GM12878 (cell line): ENCODE results near the gene GRIK4. TPM values are rescaled to one million over a fixed set of nuclear protein-coding genes. Genes with fewer than 3 reads are reported as not detected.

Source experiments
- ATAC-seq: fragments of 200-7000 bp; cut with Tn5 transposase; 3 replicates; pipeline ENCODE4 v1.9.1; 2020; ENCODE audit warnings: mild to moderate bottlenecking, moderate library complexity
- BruUV-seq: library from RNA; stranded (reverse); fragments of 400-500 nt; replicated peaks from 2 replicates; lab custom pipeline; 2021; lab: Mats Ljungman, UMichigan
- CTCF ChIA-PET: fragments of 300-600 bp; sonication (Branson Sonifier 250); formaldehyde crosslinking; extraction: SDS; loops from one replicate; lab custom pipeline; 2021; ENCODE audit warnings: inconsistent platforms; lab: Yijun Ruan, JAX
- POLR2A ChIA-PET: fragments of 350-600 bp; formaldehyde crosslinking; extraction: SDS; loops from one replicate; lab custom pipeline; 2021; ENCODE audit warnings: inconsistent platforms; lab: Charles Lee
- RAD21 ChIA-PET: fragments of 300-600 bp; sonication (Branson Sonifier 250); formaldehyde crosslinking; loops from one replicate; lab custom pipeline; 2023; ENCODE audit warnings: antibody characterized with exemption; ENCODE audit not compliant: unreplicated experiment; lab: Charles Lee
- SMC1A ChIA-PET: fragments of 300-600 bp; sonication (Branson Sonifier 250); formaldehyde crosslinking; loops from one replicate; lab custom pipeline; 2023; ENCODE audit not compliant: unreplicated experiment, uncharacterized antibody; lab: Charles Lee
- DNase-seq: peaks from one replicate; pipeline ENCODE4 v3.0.0-alpha.2; 2011; ENCODE audit warnings: low read depth, low spot score
- FAIRE-seq: peaks from 3 replicates; lab custom pipeline; 2011; peaks lifted over from hg19 to GRCh38; lab: Jason Lieb, UNC
- H2AFZ ChIP-seq: 2 replicates; pipeline ENCODE4 v1.6.0; 2011; ENCODE audit warnings: low read depth, low read length, control low read depth; ENCODE audit not compliant: control insufficient read depth
- H3K27ac ChIP-seq: 2 replicates; pipeline ENCODE4 v1.5.1; 2011; ENCODE audit warnings: control low read depth; ENCODE audit not compliant: control insufficient read depth, insufficient read depth
- H3K27me3 ChIP-seq, 2 experiments: replicated peaks in 1 of 2; 2 replicates each; pipeline versions ENCODE4 v1.6.0 to v1.6.1; 2011; ENCODE audit warnings: low read length in 1 of 2; ENCODE audit not compliant: control insufficient read depth in 2 of 2, insufficient read depth in 2 of 2
- H3K36me3 ChIP-seq, 2 experiments: 2 replicates each; pipeline ENCODE4 v1.5.1; 2011; ENCODE audit warnings: low read length in 1 of 2; ENCODE audit not compliant: control insufficient read depth in 2 of 2, insufficient read depth in 2 of 2
- H3K4me1 ChIP-seq: 2 replicates; pipeline ENCODE4 v1.6.1; 2011; ENCODE audit warnings: mild to moderate bottlenecking, low read length, moderate library complexity, mixed read lengths; ENCODE audit not compliant: control insufficient read depth, insufficient read depth
- H3K4me2 ChIP-seq: 2 replicates; pipeline ENCODE4 v1.6.0; 2011; ENCODE audit warnings: control low read depth; ENCODE audit not compliant: control insufficient read depth, insufficient read depth
- H3K4me3 ChIP-seq: fragments of 200-600 bp; sonication (generic); 2 replicates; pipeline ENCODE4 v1.5.1; 2016
- H3K79me2 ChIP-seq: 2 replicates; pipeline ENCODE4 v1.6.0; 2011; ENCODE audit warnings: low read length; ENCODE audit not compliant: control insufficient read depth, insufficient read depth
- H3K9ac ChIP-seq: 2 replicates; pipeline ENCODE4 v1.8.0; 2011; ENCODE audit warnings: low read length, control low read depth, mixed read lengths; ENCODE audit not compliant: control insufficient read depth, insufficient read depth
- H3K9me3 ChIP-seq: replicated peaks from 3 replicates; pipeline ENCODE4 v1.5.1; 2011; ENCODE audit warnings: mild to moderate bottlenecking, low read length; ENCODE audit not compliant: control insufficient read depth, insufficient read depth
- H4K20me1 ChIP-seq: 2 replicates; pipeline ENCODE4 v1.6.0; 2011; ENCODE audit not compliant: control insufficient read depth, insufficient read depth
- HDAC6 ChIP-seq: fragments of 200-600 bp; sonication (generic); IDR thresholded peaks from one replicate; pipeline ENCODE4 v1.8.0; 2017; ENCODE audit warnings: antibody characterized with exemption; ENCODE audit not compliant: unreplicated experiment
- IKZF2 ChIP-seq, 2 experiments: fragments of 450-650 bp; IDR thresholded peaks; 2 replicates each; pipeline ENCODE4 v1.6.1; 2017; ENCODE audit warnings: mild to moderate bottlenecking in 2 of 2, moderate library complexity in 2 of 2
- MXI1 ChIP-seq: fragments of 150-350 bp; IDR thresholded peaks from 2 replicates; pipeline ENCODE4 v1.6.1; 2011; ENCODE audit warnings: low read depth, mild to moderate bottlenecking, inconsistent platforms, low read length, improper control_type of control experiment
- NFYB ChIP-seq: IDR thresholded peaks from 2 replicates; pipeline ENCODE4 v1.6.1; 2011; ENCODE audit warnings: low read depth, mild to moderate bottlenecking, low read length, improper control_type of control experiment, moderate library complexity; ENCODE audit not compliant: insufficient read depth
- NR2C2 ChIP-seq: IDR thresholded peaks from 2 replicates; pipeline ENCODE4 v1.6.1; 2011; ENCODE audit warnings: borderline replicate concordance, low read depth; ENCODE audit not compliant: control insufficient read depth, insufficient read length
- PAX8 ChIP-seq: fragments of 450-650 bp; IDR thresholded peaks from 2 replicates; pipeline ENCODE4 v1.6.1; 2017; ENCODE audit warnings: mild to moderate bottlenecking, moderate library complexity
- RUNX3 ChIP-seq: IDR thresholded peaks from 2 replicates; pipeline ENCODE4 v1.6.1; 2012; ENCODE audit warnings: low read length, inconsistent platforms
- SP1 ChIP-seq: IDR thresholded peaks from one replicate; pipeline ENCODE4 v1.6.1; 2011; ENCODE audit warnings: low read depth, low read length
- STAT1 ChIP-seq: fragments of 450-650 bp; conservative IDR thresholded peaks from 2 replicates; pipeline ENCODE4 v1.6.1; 2014; ENCODE audit warnings: antibody characterized with exemption, mild to moderate bottlenecking
- TARDBP ChIP-seq: IDR thresholded peaks from 2 replicates; pipeline ENCODE4 v1.6.1; 2016; ENCODE audit warnings: borderline replicate concordance
- ZZZ3 ChIP-seq: IDR thresholded peaks from 2 replicates; pipeline ENCODE4 v1.6.1; 2011; ENCODE audit warnings: low read depth; ENCODE audit not compliant: control insufficient read depth, insufficient read length
- WGBS: methylation state at CpG from one replicate; pipeline ENCODE4 v1.1.6; 2016; ENCODE audit warnings: low lambda C conversion rate; ENCODE audit not compliant: insufficient replicate concordance, insufficient coverage; ENCODE audit errors: missing lambda C conversion rate; 5-methylcytosine and 5-hydroxymethylcytosine counted together
- in situ Hi-C: fragments of 300-500 bp; cut with MboI; formaldehyde crosslinking; loops from 9 replicates; pipeline ENCODE4 v1.14.3; 2018; ENCODE audit warnings: mixed read lengths
- intact Hi-C: fragments of 100-400 bp; cut with micrococcal nuclease; formaldehyde crosslinking; loops from one replicate; pipeline ENCODE4 v1.14.2; 2022; ENCODE audit not compliant: unreplicated experiment
- polyA plus RNA-seq, 11 experiments: library from polyadenylated mRNA; depleted of rRNA in 4 of 11; unstranded in 6 of 11; stranded (reverse) in 5 of 11; fragments of >200 nt; fragmentation: Nextera tagmentation in 4 of 11; fragmentation: Illumina TruSeq in 1 of 11; extraction: Ambion mirVana in 4 of 11; extraction: Trizol in 1 of 11; gene quantifications; 1 replicate in 1 of 11; 2 replicates in 10 of 11; pipeline versions ENCODE4 v1.2.1 to v1.2.3, GENCODE V29; 2011 to 2016; ENCODE audit warnings: inconsistent platforms in 2 of 11, missing spikeins in 2 of 11, low read depth in 1 of 11
- total RNA-seq, 4 experiments: library from RNA; depleted of rRNA in 3 of 4; stranded (reverse); fragments of >200 nt in 3 of 4; fragmentation: Illumina TruSeq in 1 of 4; extraction: Trizol in 1 of 4; gene quantifications; 2 replicates each; pipeline versions ENCODE4 v1.2.1 to v1.2.3, GENCODE V29; 2013 to 2021
- TF ChIP-seq, protein P1 (sequence below): fragments of 450-650 bp; IDR thresholded peaks from 2 replicates; pipeline ENCODE4 v1.6.1; 2017; ENCODE audit warnings: borderline replicate concordance
- TF ChIP-seq, protein P2 (sequence below): fragments of 450-650 bp; formaldehyde crosslinking; IDR thresholded peaks from 2 replicates; pipeline ENCODE4 v1.4.0; 2022; ENCODE audit warnings: mild to moderate bottlenecking, moderate library complexity
- TF ChIP-seq, protein P3 (sequence below): fragments of 450-650 bp; IDR thresholded peaks from 2 replicates; pipeline ENCODE4 v1.6.1; 2017; ENCODE audit warnings: mild to moderate bottlenecking
- TF ChIP-seq, protein P4 (sequence below): fragments of 450-650 bp; IDR thresholded peaks from 2 replicates; pipeline ENCODE4 v1.6.1; 2016; ENCODE audit warnings: mild to moderate bottlenecking, moderate library complexity, borderline replicate concordance

Gene GRIK4
- total and polyA plus RNA-seq, 10 of the 15 experiments (the other 5 are each of a cell fraction or from before 2014, with no cell fraction given) = 0.33 to 3.6 (median 0.72) TPM

DNA sequence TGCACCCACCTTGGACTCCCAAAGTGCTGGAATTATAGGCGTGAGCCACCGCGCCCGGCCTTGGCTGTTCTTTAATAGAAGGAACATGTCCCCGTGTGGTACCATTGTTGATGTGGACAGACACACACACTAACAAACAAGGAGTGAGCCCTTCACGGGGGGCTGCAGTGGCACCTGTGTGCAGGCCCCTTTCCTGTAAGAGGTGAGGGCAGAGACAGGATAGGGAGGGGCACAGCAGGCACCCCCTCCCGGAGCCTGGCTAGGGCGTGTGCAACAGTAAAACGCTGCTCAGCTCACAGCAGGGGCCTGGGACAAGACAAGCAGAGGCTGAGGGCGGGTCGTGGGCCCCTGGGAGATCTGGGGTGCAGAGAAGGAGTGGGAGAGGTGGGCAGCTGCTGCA, 37.8 kb downstream of the GRIK4 start:
- no peaks in the 10 kb centered on the region for H3K9me3 ChIP-seq
- no peak for DNase-seq
- no peak overlapping the region for H3K9ac ChIP-seq
- no TSS peak for BruUV-seq
- H3K79me2 ChIP-seq = no peaks in the 10 kb centered on the region
- H3K4me3 ChIP-seq = no peak overlapping the region
- no peaks in the 10 kb centered on the region for H3K27me3 ChIP-seq
- no peak overlapping the region for H2AFZ ChIP-seq
- ChIA-PET RAD21 (no interaction called here), SMC1A (no interaction called here), POLR2A (no interaction called here), CTCF (no interaction called here)
- H4K20me1 ChIP-seq = no peaks in the 10 kb centered on the region
- H3K4me1 ChIP-seq = no peaks in the 10 kb centered on the region; the same call in 1 of the 2 replicates
- H3K4me2 ChIP-seq = no peak overlapping the region
- WGBS = 46% methylated on average over 11 of the region's 11 CpGs
- in situ Hi-C loops (no loop called here), intact Hi-C loops (no loop called here)
- no peak overlapping the region for H3K27ac ChIP-seq
- ATAC-seq = no peak
- H3K36me3 ChIP-seq = no peaks in the 10 kb centered on the region
- no peak for FAIRE-seq
- TF ChIP-seq, protein P1, sequence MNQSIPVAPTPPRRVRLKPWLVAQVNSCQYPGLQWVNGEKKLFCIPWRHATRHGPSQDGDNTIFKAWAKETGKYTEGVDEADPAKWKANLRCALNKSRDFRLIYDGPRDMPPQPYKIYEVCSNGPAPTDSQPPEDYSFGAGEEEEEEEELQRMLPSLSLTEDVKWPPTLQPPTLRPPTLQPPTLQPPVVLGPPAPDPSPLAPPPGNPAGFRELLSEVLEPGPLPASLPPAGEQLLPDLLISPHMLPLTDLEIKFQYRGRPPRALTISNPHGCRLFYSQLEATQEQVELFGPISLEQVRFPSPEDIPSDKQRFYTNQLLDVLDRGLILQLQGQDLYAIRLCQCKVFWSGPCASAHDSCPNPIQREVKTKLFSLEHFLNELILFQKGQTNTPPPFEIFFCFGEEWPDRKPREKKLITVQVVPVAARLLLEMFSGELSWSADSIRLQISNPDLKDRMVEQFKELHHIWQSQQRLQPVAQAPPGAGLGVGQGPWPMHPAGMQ = no peak
- TF ChIP-seq IKZF2 (IDR thresholded peaks at IDR 0.05) (no peak), SP1 (no peak), NFYB (no peak), ZZZ3 (no peak), HDAC6 (no peak), MXI1 (no peak), TARDBP (no peak), NR2C2 (no peak), PAX8 (no peak), RUNX3 (no peak), STAT1 (no peak)
- TF ChIP-seq, protein P2, sequence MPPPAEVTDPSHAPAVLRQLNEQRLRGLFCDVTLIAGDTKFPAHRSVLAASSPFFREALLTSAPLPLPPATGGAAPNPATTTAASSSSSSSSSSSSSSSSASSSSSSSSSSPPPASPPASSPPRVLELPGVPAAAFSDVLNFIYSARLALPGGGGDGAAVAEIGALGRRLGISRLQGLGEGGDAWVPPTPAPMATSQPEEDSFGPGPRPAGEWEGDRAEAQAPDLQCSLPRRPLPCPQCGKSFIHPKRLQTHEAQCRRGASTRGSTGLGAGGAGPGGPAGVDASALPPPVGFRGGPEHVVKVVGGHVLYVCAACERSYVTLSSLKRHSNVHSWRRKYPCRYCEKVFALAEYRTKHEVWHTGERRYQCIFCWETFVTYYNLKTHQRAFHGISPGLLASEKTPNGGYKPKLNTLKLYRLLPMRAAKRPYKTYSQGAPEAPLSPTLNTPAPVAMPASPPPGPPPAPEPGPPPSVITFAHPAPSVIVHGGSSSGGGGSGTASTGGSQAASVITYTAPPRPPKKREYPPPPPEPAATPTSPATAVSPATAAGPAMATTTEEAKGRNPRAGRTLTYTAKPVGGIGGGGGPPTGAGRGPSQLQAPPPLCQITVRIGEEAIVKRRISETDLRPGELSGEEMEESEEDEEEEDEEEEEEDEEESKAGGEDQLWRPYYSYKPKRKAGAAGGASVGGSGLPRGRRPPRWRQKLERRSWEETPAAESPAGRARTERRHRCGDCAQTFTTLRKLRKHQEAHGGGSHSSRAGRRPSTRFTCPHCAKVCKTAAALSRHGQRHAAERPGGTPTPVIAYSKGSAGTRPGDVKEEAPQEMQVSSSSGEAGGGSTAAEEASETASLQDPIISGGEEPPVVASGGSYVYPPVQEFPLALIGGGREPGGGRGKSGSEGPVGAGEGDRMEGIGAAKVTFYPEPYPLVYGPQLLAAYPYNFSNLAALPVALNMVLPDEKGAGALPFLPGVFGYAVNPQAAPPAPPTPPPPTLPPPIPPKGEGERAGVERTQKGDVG = no peak
- TF ChIP-seq, protein P3, sequence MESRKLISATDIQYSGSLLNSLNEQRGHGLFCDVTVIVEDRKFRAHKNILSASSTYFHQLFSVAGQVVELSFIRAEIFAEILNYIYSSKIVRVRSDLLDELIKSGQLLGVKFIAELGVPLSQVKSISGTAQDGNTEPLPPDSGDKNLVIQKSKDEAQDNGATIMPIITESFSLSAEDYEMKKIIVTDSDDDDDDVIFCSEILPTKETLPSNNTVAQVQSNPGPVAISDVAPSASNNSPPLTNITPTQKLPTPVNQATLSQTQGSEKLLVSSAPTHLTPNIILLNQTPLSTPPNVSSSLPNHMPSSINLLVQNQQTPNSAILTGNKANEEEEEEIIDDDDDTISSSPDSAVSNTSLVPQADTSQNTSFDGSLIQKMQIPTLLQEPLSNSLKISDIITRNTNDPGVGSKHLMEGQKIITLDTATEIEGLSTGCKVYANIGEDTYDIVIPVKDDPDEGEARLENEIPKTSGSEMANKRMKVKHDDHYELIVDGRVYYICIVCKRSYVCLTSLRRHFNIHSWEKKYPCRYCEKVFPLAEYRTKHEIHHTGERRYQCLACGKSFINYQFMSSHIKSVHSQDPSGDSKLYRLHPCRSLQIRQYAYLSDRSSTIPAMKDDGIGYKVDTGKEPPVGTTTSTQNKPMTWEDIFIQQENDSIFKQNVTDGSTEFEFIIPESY = no peak
- TF ChIP-seq, protein P4, sequence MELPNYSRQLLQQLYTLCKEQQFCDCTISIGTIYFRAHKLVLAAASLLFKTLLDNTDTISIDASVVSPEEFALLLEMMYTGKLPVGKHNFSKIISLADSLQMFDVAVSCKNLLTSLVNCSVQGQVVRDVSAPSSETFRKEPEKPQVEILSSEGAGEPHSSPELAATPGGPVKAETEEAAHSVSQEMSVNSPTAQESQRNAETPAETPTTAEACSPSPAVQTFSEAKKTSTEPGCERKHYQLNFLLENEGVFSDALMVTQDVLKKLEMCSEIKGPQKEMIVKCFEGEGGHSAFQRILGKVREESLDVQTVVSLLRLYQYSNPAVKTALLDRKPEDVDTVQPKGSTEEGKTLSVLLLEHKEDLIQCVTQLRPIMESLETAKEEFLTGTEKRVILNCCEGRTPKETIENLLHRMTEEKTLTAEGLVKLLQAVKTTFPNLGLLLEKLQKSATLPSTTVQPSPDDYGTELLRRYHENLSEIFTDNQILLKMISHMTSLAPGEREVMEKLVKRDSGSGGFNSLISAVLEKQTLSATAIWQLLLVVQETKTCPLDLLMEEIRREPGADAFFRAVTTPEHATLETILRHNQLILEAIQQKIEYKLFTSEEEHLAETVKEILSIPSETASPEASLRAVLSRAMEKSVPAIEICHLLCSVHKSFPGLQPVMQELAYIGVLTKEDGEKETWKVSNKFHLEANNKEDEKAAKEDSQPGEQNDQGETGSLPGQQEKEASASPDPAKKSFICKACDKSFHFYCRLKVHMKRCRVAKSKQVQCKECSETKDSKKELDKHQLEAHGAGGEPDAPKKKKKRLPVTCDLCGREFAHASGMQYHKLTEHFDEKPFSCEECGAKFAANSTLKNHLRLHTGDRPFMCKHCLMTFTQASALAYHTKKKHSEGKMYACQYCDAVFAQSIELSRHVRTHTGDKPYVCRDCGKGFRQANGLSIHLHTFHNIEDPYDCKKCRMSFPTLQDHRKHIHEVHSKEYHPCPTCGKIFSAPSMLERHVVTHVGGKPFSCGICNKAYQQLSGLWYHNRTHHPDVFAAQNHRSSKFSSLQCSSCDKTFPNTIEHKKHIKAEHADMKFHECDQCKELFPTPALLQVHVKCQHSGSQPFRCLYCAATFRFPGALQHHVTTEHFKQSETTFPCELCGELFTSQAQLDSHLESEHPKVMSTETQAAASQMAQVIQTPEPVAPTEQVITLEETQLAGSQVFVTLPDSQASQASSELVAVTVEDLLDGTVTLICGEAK = no peak
